Kidney epithelial cell (primary cell): ENCODE results near the gene HDGFL2. TPM values are rescaled to one million over a fixed set of nuclear protein-coding genes. Genes with fewer than 3 reads are reported as not detected.

Experiments
- DNase-seq: peaks from one replicate; pipeline ENCODE4 v3.0.0-alpha.2; 2010; ENCODE audit warnings: low read depth
- H3K27me3 ChIP-seq: 2 replicates; pipeline ENCODE4 v1.6.0; 2011; ENCODE audit warnings: low read length; ENCODE audit not compliant: control insufficient read depth, insufficient read depth
- H3K36me3 ChIP-seq: 2 replicates; pipeline ENCODE4 v1.5.1; 2011; ENCODE audit warnings: low read length; ENCODE audit not compliant: control insufficient read depth, insufficient read depth
- H3K4me3 ChIP-seq: 2 replicates; pipeline ENCODE4 v1.5.1; 2011; ENCODE audit warnings: low read depth, mild to moderate bottlenecking, control low read depth, low read length
- CTCF ChIP-seq: IDR thresholded peaks from 2 replicates; pipeline ENCODE4 v1.5.1; 2011; ENCODE audit warnings: mild to moderate bottlenecking, moderate library complexity, low read length, control low read depth, inconsistent platforms; ENCODE audit not compliant: insufficient read depth, poor library complexity, severe bottlenecking
- total RNA-seq: library from RNA; depleted of rRNA; stranded (reverse); fragments of >200 nt; gene quantifications from 2 replicates; pipeline ENCODE4 v1.2.3, GENCODE V29; 2015

HDGFL2 gene
- total RNA-seq, 1 donor from 2014 or later = 82.0 TPM

GRCh38 chr19:4429771-4430171 lies 42.3 kb upstream of the HDGFL2 start:
- Histone ChIP-seq H3K36me3 (peaks cover 6% of the 10 kb centered on the region), H3K4me3 (no peak overlapping the region), H3K27me3 (no peaks in the 10 kb centered on the region)
- DNase-seq = no peak
- no peak for TF ChIP-seq CTCF

- DNase-seq = no peak
- H3K4me3 ChIP-seq = no peak overlapping the region
- H3K36me3 ChIP-seq = peaks cover 4% of the 10 kb centered on the region
- H3K27me3 ChIP-seq = no peaks in the 10 kb centered on the region
- no peak for TF ChIP-seq CTCF
Measured at GRCh38 chr19:4430760-4431159, 41.3 kb upstream of the HDGFL2 start.

GRCh38 chr19:4431296-4431695 lies 40.8 kb upstream of the HDGFL2 start:
- Histone ChIP-seq H3K36me3 (peaks cover 4% of the 10 kb centered on the region), H3K27me3 (no peaks in the 10 kb centered on the region), H3K4me3 (no peak overlapping the region)
- DNase-seq = no peak
- TF ChIP-seq CTCF = no peak

- no peak for TF ChIP-seq CTCF
- H3K36me3 ChIP-seq = peaks cover 4% of the 10 kb centered on the region
- no peak overlapping the region for H3K4me3 ChIP-seq
- DNase-seq = no peak
- H3K27me3 ChIP-seq = no peaks in the 10 kb centered on the region
Measured at GRCh38 chr19:4431808-4432674, 40.1 kb upstream of the HDGFL2 start.

GRCh38 chr19:4432918-4433506 lies 39.1 kb upstream of the HDGFL2 start:
- no peaks in the 10 kb centered on the region for H3K27me3 ChIP-seq
- no peak for TF ChIP-seq CTCF
- H3K36me3 ChIP-seq = peaks cover 4% of the 10 kb centered on the region
- DNase-seq = no peak
- no peak overlapping the region for H3K4me3 ChIP-seq
